Endodermal cell (in vitro differentiated cells): ENCODE results near the gene SYNPR. TPM values are rescaled to one million over a fixed set of nuclear protein-coding genes. Genes with fewer than 3 reads are reported as not detected.

ENCODE experiments used
- DNase-seq: peaks from one replicate; pipeline ENCODE4 v3.0.0-alpha.2; 2017
- H3K27ac ChIP-seq: 2 replicates; pipeline ENCODE4 v1.5.1; 2013; ENCODE audit warnings: mild to moderate bottlenecking, low read depth, low read length, moderate library complexity
- H3K27me3 ChIP-seq: 2 replicates; pipeline ENCODE4 v1.6.1; 2013; ENCODE audit warnings: mild to moderate bottlenecking, low read length, moderate library complexity; ENCODE audit not compliant: insufficient read depth, control insufficient read depth, poor library complexity, severe bottlenecking
- H3K36me3 ChIP-seq: 2 replicates; pipeline ENCODE4 v1.7.0; 2013; ENCODE audit warnings: mild to moderate bottlenecking, low read length, moderate library complexity; ENCODE audit not compliant: control insufficient read depth, insufficient read depth
- H3K4me1 ChIP-seq: one replicate; pipeline ENCODE4 v1.7.0; 2013; ENCODE audit warnings: low read length; ENCODE audit not compliant: control insufficient read depth, insufficient read depth
- H3K4me3 ChIP-seq: 2 replicates; pipeline ENCODE4 v1.5.1; 2013; ENCODE audit warnings: mild to moderate bottlenecking, low read length, moderate library complexity
- H3K9ac ChIP-seq: 2 replicates; pipeline ENCODE4 v1.6.1; 2013; ENCODE audit warnings: mild to moderate bottlenecking, low read length, moderate library complexity; ENCODE audit not compliant: poor library complexity, severe bottlenecking; ENCODE audit errors: extremely low read depth
- H3K9me3 ChIP-seq: 2 replicates; pipeline ENCODE4 v1.6.1; 2013; ENCODE audit warnings: mild to moderate bottlenecking, low read length, moderate library complexity; ENCODE audit not compliant: control insufficient read depth
- H3K27ac Mint-ChIP-seq: 2 replicates; pipeline ENCODE4 v1.8.0; 2020; ENCODE audit warnings: mixed read lengths
- H3K27me3 Mint-ChIP-seq: 2 replicates; pipeline ENCODE4 v1.8.0; 2021; ENCODE audit warnings: mild to moderate bottlenecking, mixed read lengths; ENCODE audit not compliant: insufficient read depth
- H3K36me3 Mint-ChIP-seq: 2 replicates; pipeline ENCODE4 v1.8.0; 2020; ENCODE audit warnings: low read depth, mixed read lengths
- H3K4me1 Mint-ChIP-seq: 2 replicates; pipeline ENCODE4 v1.8.0; 2020; ENCODE audit warnings: mixed read lengths
- H3K4me3 Mint-ChIP-seq: 2 replicates; pipeline ENCODE4 v1.8.0; 2020; ENCODE audit warnings: mild to moderate bottlenecking, moderate library complexity, mixed read lengths
- H3K9me3 Mint-ChIP-seq: 2 replicates; pipeline ENCODE4 v1.8.0; 2020; ENCODE audit warnings: mild to moderate bottlenecking, mixed read lengths
- CTCF ChIP-seq: fragments of 200-600 bp; sonication (generic); conservative IDR thresholded peaks from 2 replicates; pipeline ENCODE4 v1.5.0; 2021; ENCODE audit warnings: antibody characterized with exemption, mild to moderate bottlenecking
- WGBS, 2 experiments: methylation state at CpG; one replicate each; pipeline versions ENCODE4 v1.1.5 to v1.1.7; 2013; ENCODE audit warnings: missing lambda C conversion rate in 2 of 2, mixed read lengths in 1 of 2; ENCODE audit not compliant: insufficient coverage in 1 of 2, insufficient read length in 1 of 2; 5-methylcytosine and 5-hydroxymethylcytosine counted together
- total RNA-seq, 2 donors: library from RNA; stranded (reverse); fragmentation: NEBNext Ultra II Directional in 1 of 2; extraction: Animal tissue kit (Norgen Biotek cat#: 25700) in 1 of 2; gene quantifications; 2 replicates in 1 of 2; 3 replicates in 1 of 2; pipeline ENCODE4 v1.2.1, GENCODE V29; 2021

The SYNPR gene
- total RNA-seq, 2 donors from 2014 or later, result not detected

GRCh38 chr3:63328365-63328764, 50.3 kb downstream of the SYNPR start:
- Mint-ChIP-seq H3K4me1 (no peaks in the 10 kb centered on the region), H3K36me3 (no peaks in the 10 kb centered on the region), H3K27ac (no peak overlapping the region), H3K9me3 (no peaks in the 10 kb centered on the region), H3K27me3 (peaks cover 20% of the 10 kb centered on the region), H3K4me3 (no peak overlapping the region)
- H3K9ac ChIP-seq, result no peak overlapping the region
- no peak overlapping the region for H3K27ac ChIP-seq
- TF ChIP-seq CTCF, result no peak
- peaks cover 22% of the 10 kb centered on the region for H3K27me3 ChIP-seq
- no peak overlapping the region for H3K4me3 ChIP-seq
- H3K36me3 ChIP-seq, result no peaks in the 10 kb centered on the region
- no peaks in the 10 kb centered on the region for H3K9me3 ChIP-seq
- H3K4me1 ChIP-seq, result no peaks in the 10 kb centered on the region
- no peak for DNase-seq

GRCh38 chr3:63331520-63331919, 53.4 kb downstream of the SYNPR start:
- Histone ChIP-seq H3K4me1 (no peaks in the 10 kb centered on the region), H3K9me3 (no peaks in the 10 kb centered on the region), H3K36me3 (no peaks in the 10 kb centered on the region), H3K9ac (no peak overlapping the region), H3K27me3 (peaks cover 22% of the 10 kb centered on the region), H3K4me3 (no peak overlapping the region), H3K27ac (no peak overlapping the region)
- Mint-ChIP-seq H3K4me3 (no peak overlapping the region), H3K36me3 (no peaks in the 10 kb centered on the region), H3K9me3 (no peaks in the 10 kb centered on the region), H3K4me1 (peaks cover 3% of the 10 kb centered on the region), H3K27ac (no peak overlapping the region), H3K27me3 (peaks cover 18% of the 10 kb centered on the region)
- no peak for TF ChIP-seq CTCF
- WGBS, 2 experiments, result 94 to 100% methylated on average over 1 to 3 of the region's 3 CpGs
- no peak for DNase-seq

GRCh38 chr3:63333815-63334214, 55.7 kb downstream of the SYNPR start:
- H3K9ac ChIP-seq, result no peak overlapping the region
- Mint-ChIP-seq H3K4me1 (peaks cover 3% of the 10 kb centered on the region), H3K4me3 (no peak overlapping the region), H3K9me3 (no peaks in the 10 kb centered on the region), H3K27ac (no peak overlapping the region), H3K36me3 (no peaks in the 10 kb centered on the region), H3K27me3 (peaks cover 18% of the 10 kb centered on the region)
- DNase-seq, result no peak
- peak; percentile 68 for TF ChIP-seq CTCF
- H3K4me3 ChIP-seq, result no peak overlapping the region
- no peaks in the 10 kb centered on the region for H3K36me3 ChIP-seq
- peaks cover 22% of the 10 kb centered on the region for H3K27me3 ChIP-seq
- WGBS, 2 experiments, result 79% methylated on average over 1 of the region's 1 CpG; no CpG with 5 or more reads in 1 of the 2 experiments
- H3K4me1 ChIP-seq, result no peaks in the 10 kb centered on the region
- no peak overlapping the region for H3K27ac ChIP-seq
- no peaks in the 10 kb centered on the region for H3K9me3 ChIP-seq
